Measurements from ENCODE around the gene DLL4. TPM values are rescaled to one million over a fixed set of nuclear protein-coding genes. Genes with fewer than 3 reads are reported as not detected.
"Not testable (repeated sequence)": the region's sequence is repeated elsewhere in the genome, so short reads cannot be mapped to it uniquely, and the experiment has no call there.

DLL4 gene
- total RNA-seq, 1 donor: not detected

DNA sequence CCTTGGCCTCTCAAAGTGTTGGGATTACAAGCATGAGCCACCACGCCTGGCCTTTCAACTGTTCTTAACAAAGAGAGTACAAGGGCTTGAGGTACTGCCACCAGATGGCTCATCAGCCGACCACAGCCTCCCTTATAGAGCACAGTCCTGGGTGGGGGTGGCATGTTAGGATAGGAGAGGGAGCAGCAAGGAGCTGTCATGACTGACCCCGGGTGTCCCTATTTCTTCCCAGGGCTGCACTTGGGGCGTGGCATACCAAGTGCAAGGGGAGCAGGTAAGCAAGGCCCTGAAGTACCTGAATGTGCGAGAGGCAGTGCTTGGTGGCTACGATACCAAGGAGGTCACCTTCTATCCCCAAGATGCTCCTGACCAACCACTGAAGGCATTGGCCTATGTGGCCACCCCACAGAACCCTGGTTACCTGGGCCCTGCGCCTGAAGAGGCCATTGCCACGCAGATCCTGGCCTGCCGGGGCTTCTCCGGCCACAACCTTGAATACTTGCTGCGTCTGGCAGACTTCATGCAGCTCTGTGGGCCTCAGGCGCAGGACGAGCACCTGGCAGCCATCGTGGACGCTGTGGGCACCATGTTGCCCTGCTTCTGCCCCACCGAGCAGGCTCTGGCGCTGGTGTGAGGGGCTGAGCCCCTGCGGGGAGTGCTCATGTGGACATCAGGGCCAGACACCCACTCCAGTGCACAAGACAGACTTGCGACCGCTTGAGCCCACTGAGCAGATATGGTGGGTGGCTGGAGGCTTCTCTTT lies 26.2 kb downstream of the DLL4 start:
- H3K4me3 ChIP-seq (ENCODE audit: low read length): no peak overlapping the region
- no peaks in the 10 kb centered on the region for H3K9me3 ChIP-seq (ENCODE audit: low read depth, low read length)
- H3K4me1 ChIP-seq (ENCODE audit: insufficient read depth, low read length): peaks cover 13% of the 10 kb centered on the region
- no peaks in the 10 kb centered on the region for H3K27me3 ChIP-seq (ENCODE audit: insufficient read depth, low read length)

DNA sequence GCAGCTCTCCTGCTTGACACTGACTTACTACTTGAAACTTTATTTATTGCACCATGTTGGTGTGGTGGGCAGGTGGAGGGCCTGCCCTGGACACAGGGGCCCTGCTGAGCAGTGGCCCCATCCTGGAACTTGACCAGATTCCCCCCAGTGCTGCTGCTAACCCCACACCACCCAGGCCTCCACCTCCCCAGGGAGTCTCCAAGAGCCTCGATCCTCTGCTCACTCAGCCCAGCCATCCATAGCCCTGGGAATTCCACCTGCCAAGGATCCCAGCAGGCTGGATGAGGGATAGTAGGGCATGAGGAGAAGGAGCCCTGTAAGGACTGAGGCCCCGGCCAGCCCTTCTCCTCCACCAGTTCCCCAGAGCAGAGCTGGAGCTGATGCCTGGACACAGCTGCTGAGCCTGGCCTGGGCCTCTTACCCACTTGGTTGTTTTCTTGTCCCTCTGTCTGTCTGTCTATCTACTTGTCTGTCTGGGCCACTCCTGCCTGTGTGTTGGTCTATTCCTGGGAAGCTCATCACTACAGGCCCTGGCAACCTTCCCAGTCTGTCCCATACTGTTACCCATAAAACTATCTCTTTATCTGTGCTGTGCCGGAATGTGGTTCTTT lies 26.9 kb downstream of the DLL4 start:
- Histone ChIP-seq H3K27me3 (ENCODE audit: insufficient read depth, low read length) (no peaks in the 10 kb centered on the region), H3K4me3 (ENCODE audit: low read length) (no peak overlapping the region), H3K9me3 (ENCODE audit: low read depth, low read length) (no peaks in the 10 kb centered on the region), H3K4me1 (ENCODE audit: insufficient read depth, low read length) (peaks cover 13% of the 10 kb centered on the region)

DNA sequence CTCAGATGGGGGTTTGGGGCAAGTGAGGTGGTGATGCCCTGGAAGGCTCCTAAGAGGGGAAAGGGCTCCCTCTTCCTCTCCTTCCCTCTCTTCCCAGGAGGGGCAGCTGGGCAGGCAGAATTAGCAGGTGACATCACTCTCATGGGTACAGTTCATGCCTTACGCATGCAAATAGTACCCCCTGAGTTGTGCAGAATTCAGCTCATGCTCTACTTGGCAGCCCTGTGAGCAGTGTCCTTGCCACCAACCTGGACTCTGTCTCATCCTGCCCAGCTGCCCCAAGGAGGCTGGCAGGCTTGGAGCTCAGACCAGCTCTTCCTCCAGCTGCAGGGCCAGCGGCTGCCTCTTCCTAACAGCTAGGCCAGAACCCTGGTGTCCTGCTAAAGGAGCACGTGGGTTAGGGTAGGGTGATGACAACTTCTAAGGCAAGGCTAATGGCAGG lies 27.4 kb downstream of the DLL4 start:
- no peaks in the 10 kb centered on the region for H3K27me3 ChIP-seq (ENCODE audit: insufficient read depth, low read length)
- H3K4me1 ChIP-seq (ENCODE audit: insufficient read depth, low read length): peaks cover 13% of the 10 kb centered on the region
- no peaks in the 10 kb centered on the region for H3K9me3 ChIP-seq (ENCODE audit: low read depth, low read length)
- H3K4me3 ChIP-seq (ENCODE audit: low read length): no peak overlapping the region

DNA sequence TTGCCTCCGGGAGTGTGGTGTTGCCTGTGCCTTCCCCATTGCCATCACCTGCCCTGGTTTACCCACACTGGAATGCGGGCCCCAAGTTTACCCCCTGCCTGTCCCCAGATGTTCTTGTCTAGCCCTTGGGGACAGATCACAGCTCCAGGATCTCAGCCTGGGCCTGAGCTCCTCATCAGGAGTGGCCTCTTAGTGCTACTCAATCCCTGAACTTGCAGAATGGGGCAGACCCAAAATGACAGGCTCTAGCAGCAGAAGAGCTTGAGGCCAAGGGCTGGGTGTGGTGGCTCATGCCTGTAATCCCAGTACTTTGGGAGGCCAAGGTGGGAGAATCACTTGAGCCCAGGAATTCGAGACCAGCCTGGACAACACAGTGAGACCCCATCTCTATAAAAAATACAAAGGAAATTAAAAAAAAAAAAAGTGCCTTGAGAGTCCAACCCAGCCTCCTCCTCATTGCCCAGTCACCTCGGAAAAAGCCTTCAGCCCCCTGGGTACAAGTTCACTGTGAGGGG lies 28.0 kb downstream of the DLL4 start:
- H3K4me3 ChIP-seq (ENCODE audit: low read length): no peak overlapping the region
- H3K9me3 ChIP-seq (ENCODE audit: low read depth, low read length): no peaks in the 10 kb centered on the region
- H3K27me3 ChIP-seq (ENCODE audit: insufficient read depth, low read length): no peaks in the 10 kb centered on the region

DNA sequence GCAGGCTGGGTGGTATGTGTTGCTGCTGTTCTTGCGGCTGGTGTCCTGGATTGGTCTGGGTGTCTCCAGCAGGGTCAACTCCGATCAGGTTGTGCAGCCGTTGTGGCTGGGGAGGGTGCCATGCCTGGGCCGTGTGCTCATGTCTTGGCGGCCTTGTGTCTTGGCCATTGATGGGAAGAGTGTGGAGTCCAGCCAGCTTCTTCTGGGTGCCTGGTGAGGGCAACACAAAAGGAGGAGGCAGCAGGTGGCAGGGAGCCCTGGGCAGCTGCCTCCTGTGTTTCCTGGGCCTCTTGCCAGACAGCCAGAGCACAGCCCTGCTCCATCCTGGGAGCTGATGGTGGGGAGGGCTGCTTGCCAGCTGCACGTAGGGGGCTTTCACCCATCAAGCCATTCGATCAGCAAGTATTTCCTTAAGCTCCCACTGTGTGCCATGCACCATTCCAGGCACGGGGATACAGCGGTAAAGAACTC lies 28.5 kb downstream of the DLL4 start:
- Histone ChIP-seq H3K9me3 (ENCODE audit: low read depth, low read length) (no peaks in the 10 kb centered on the region), H3K4me1 (ENCODE audit: insufficient read depth, low read length) (peaks cover 10% of the 10 kb centered on the region), H3K27me3 (ENCODE audit: insufficient read depth, low read length) (no peaks in the 10 kb centered on the region), H3K4me3 (ENCODE audit: low read length) (no peak overlapping the region)

More for the DNA sequence above, 28.0 kb downstream of the DLL4 start:
- peaks cover 13% of the 10 kb centered on the region for H3K4me1 ChIP-seq (ENCODE audit: insufficient read depth, low read length)

DNA sequence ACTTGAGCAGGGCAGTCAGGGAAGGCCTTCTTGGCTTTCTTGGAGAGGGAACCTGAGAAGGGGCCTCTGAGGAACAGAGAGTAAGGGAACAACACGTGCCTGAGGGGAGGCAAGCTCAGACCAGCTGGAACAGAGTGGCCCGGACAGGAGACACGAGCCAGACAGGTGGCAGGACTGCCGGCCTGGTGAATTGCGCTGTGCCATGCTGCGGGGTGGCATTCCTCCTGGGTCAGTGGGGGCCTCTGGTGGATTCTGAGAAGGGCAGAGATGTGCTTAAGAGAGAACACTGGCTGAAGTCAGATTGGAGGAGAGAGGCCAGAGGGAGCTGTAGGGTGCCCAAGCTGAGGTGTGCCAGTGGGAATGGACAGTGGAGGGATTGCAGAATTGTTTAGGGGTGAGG lies 29.0 kb downstream of the DLL4 start:
- Histone ChIP-seq H3K4me1 (ENCODE audit: insufficient read depth, low read length) (peaks cover 8% of the 10 kb centered on the region), H3K27me3 (ENCODE audit: insufficient read depth, low read length) (no peaks in the 10 kb centered on the region), H3K4me3 (ENCODE audit: low read length) (no peak overlapping the region), H3K9me3 (ENCODE audit: low read depth, low read length) (no peaks in the 10 kb centered on the region)

DNA sequence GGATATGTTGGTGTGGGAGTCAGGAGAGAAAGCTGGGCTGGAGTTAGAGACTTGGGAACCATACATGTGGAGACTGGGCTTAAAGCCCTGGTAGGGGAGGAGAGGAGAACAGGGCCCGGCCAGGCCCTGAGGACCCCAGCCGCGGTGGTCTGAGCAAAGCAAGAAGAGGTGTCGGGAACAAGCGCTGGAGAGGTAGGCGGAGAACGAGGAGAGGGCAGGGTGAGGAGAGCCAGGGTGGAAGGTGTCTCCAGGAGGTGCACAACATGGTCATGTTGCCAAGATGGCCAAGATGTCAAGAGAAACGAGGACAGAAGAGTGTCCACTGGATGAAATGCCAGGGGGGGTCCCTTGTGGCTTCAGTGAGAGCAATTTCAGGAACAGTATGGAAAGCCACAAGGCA lies 29.6 kb downstream of the DLL4 start:
- no peaks in the 10 kb centered on the region for H3K9me3 ChIP-seq (ENCODE audit: low read depth, low read length)
- H3K27me3 ChIP-seq (ENCODE audit: insufficient read depth, low read length): no peaks in the 10 kb centered on the region
- H3K4me1 ChIP-seq (ENCODE audit: insufficient read depth, low read length): peaks cover 5% of the 10 kb centered on the region
- H3K4me3 ChIP-seq (ENCODE audit: low read length): no peak overlapping the region

DNA sequence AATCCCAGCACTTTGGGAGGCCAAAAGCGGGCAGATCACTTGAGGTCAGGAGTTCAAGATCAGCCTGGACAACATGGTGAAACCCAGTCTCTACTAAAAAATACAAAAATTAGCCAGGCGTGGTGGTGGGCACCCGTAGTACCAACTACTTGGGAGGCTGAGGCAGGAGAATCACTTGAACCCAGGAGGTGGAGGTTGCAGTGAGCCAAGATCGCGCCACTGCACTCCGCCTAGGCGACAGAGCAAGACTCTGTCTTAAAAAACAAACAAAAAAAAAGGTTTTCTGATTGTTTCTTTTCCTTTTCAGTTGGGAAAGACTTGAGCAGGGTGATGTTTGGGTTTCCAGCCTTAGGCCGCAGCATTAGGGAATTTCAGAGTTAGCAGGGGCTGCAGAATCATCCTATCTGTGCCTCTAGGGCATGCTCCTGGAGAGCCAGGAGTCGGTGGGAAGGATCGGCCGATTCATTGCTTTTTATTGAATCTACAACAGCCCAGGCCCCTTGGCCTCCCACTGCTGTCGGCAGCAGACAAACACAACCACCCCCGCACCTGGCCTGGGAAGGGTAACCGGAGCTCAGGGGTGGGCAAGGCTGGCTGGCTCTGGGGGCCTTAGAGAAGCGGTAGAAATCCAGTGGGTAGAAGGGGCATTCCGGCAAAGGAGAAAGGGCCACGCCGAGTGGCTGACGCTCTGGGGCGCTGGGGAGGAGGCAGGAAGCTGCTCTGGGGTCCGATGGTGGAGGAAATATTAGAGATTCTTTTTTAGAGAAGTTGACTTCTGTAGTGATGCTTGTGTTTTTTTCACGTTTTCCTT lies 30.4 kb downstream of the DLL4 start:
- Histone ChIP-seq H3K4me3 (ENCODE audit: low read length) (no peak overlapping the region), H3K4me1 (ENCODE audit: insufficient read depth, low read length) (no peaks in the 10 kb centered on the region), H3K9me3 (ENCODE audit: low read depth, low read length) (no peaks in the 10 kb centered on the region), H3K27me3 (ENCODE audit: insufficient read depth, low read length) (no peaks in the 10 kb centered on the region)

DNA sequence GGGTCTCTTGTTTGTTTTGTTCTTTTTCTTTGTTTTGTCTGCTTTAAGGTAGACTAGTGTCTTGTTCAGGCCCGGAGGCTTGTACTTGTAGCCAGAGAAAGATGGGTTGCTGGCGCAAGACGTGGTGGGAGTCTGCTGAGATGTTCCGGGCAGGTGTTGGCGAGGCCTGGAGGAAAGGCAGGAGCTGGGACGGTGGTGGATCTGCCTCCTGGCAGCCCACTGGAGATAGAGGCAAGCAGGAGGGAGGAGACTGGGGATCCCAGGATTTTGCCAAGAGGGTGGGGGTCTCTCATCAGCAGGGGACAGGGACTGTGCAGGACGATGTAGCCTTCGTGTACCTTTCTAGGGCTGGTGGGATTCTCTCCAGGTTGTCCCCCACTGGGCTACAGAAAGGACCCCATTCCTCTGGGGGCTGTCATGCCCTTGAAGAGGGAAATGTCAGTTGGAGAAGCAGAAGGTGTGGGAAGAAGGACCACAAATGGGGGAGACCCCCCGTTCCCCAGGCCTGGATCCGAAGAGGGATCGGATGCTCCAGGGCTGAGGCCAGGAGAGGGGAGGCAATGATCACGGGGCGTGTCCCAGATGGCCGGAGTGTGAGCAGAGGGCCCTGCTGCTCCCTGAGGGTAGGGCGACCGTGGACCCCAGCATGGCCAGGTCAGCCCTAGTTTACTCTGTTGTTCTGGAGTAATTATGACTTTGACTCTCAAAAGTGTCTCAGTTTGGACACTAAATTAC lies 31.2 kb downstream of the DLL4 start:
- Histone ChIP-seq H3K4me1 (ENCODE audit: insufficient read depth, low read length) (no peaks in the 10 kb centered on the region), H3K4me3 (ENCODE audit: low read length) (no peak overlapping the region), H3K27me3 (ENCODE audit: insufficient read depth, low read length) (no peaks in the 10 kb centered on the region), H3K9me3 (ENCODE audit: low read depth, low read length) (no peaks in the 10 kb centered on the region)

DNA sequence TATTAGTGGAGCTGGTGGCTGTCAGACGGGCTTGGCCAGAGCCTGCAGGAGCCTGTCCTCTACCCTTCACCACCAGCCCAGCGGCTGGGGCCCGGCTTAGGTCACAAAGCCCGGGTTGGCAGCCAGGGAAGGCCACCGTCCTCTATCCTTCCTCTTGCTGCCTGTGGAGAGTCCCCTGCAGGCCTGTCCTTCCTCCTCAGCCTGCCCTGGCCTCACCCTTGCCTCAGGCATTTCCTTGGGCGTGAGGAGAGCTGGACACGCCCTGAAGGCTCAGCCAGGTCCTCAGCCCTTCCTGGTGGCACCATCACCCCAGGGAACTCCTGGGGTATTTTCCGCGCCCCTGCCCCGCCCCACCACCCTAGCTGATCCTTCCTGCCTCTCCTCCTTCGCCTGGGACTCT lies 31.8 kb downstream of the DLL4 start:
- Histone ChIP-seq H3K9me3 (ENCODE audit: low read depth, low read length) (no peaks in the 10 kb centered on the region), H3K27me3 (ENCODE audit: insufficient read depth, low read length) (no peaks in the 10 kb centered on the region), H3K4me3 (ENCODE audit: low read length) (no peak overlapping the region), H3K4me1 (ENCODE audit: insufficient read depth, low read length) (no peaks in the 10 kb centered on the region)

DNA sequence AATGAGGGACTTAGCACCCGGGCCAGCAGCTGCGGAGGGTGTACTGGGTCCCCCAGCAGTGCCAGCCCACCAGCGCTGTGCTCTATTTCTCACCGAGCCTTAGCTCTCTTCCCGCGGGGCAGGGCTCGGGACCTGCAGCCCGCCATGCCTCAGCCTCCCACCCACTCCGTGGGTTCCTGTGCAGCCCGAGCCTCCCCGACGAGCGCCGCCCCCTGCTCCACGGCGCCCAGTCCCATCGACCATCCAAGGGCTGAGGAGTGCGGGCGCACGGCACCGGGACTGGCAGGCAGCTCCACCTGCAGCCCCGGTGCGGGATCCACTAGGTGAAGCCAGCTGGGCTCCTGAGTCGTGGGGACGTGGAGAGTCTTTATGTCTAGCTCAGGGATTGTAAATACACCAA lies 32.6 kb downstream of the DLL4 start:
- H3K9me3 ChIP-seq (ENCODE audit: low read depth, low read length); H3K27me3 ChIP-seq (ENCODE audit: insufficient read depth, low read length): not testable (repeated sequence)

DNA sequence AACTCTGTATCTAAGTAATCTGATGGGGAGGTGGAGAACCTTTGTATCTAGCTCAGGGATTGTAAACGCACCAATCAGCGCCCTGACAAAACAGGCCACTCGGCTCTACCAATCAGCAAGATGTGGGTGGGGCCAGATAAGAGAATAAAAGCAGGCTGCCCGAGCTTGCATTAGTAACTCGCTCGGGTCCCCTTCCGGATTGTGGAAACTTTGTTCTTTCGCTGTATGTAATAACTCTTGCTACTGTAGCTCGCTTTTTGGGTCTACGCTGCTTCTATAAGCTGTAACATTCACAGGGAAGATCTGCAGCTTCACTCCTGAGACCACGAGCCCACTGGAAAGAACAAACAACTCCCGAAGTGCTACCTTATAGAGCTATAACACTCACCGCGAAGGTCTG lies 33.2 kb downstream of the DLL4 start:
- not testable (repeated sequence) for H3K4me1 ChIP-seq (ENCODE audit: insufficient read depth, low read length); H3K4me3 ChIP-seq (ENCODE audit: low read length); H3K9me3 ChIP-seq (ENCODE audit: low read depth, low read length); H3K27me3 ChIP-seq (ENCODE audit: insufficient read depth, low read length)

More for the DNA sequence above, 32.6 kb downstream of the DLL4 start:
- not testable (repeated sequence) for H3K4me1 ChIP-seq (ENCODE audit: insufficient read depth, low read length); H3K4me3 ChIP-seq (ENCODE audit: low read length)

DNA sequence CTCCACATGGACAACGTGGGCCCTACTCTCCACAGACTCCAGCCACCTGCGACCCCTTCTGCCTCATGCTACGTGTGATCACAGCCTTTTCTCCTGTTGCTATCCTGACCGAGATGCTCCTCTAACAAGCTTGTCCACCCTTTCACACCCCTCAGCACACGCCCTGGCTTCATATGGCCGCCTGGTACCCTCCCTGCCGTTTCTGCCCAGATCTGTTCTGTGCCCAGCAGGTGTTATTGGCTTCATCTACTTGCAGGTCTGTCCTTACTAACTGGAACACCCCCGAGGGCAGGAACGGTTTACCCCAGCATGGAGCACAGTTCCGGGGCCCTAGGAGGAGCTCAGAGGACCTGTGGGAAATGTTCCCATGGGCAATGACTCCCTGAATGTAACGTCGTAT lies 34.1 kb downstream of the DLL4 start:
- no peaks in the 10 kb centered on the region for H3K9me3 ChIP-seq (ENCODE audit: low read depth, low read length)
- H3K4me3 ChIP-seq (ENCODE audit: low read length): no peak overlapping the region
- H3K27me3 ChIP-seq (ENCODE audit: insufficient read depth, low read length): no peaks in the 10 kb centered on the region
- no peaks in the 10 kb centered on the region for H3K4me1 ChIP-seq (ENCODE audit: insufficient read depth, low read length)

DNA sequence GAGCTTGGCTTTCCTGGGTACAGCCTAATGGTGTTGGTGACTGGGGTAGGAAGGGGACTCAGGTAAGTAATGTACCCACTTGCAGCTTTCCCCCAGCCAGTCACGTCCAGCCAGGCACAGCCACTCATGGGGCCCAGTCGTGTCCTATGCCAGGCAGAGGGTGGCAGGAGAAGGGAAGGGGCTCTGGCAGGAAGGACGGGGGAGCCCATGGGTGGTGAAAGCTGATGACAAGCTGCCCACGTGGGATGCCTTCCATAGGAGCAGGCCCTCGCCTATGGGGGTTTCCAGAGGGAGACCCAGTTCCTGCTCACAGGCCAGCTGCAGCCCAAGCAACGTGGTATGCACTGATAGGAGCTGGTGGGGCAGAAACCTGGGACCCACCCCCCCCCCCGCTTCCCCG lies 34.9 kb downstream of the DLL4 start:
- H3K27me3 ChIP-seq (ENCODE audit: insufficient read depth, low read length): no peaks in the 10 kb centered on the region

More for the DNA sequence above, 34.9 kb downstream of the DLL4 start:
- Histone ChIP-seq H3K4me3 (ENCODE audit: low read length) (no peak overlapping the region), H3K4me1 (ENCODE audit: insufficient read depth, low read length) (no peaks in the 10 kb centered on the region), H3K9me3 (ENCODE audit: low read depth, low read length) (no peaks in the 10 kb centered on the region)
